ENCODE data around the gene HNRNPK.
A peak's percentile ranks its signal among the peaks of the same experiment; 100 is the strongest.
"Not testable (repeated sequence)": the region's sequence is repeated elsewhere in the genome, so short reads cannot be mapped to it uniquely, and the experiment has no call there.

The HNRNPK gene

DNA sequence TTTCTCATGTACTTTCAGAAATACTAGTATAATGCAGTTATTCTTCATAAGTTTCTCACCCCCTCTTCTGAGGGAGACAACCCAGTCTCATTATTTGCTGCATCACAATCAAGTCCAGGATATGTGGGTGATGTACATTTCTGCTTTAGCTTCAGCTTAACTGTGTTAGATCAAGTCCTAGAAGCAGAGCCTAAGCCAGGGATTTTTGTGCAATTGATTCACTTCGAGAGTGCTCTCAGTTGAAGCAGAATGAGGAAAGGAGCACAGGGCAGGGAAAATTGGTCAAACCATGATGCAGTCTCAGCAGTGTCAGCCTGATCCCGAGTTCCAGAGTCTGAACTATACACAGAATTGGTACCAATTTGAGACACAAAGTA lies 15.1 kb downstream of the HNRNPK start:
- Mint-ChIP-seq H3K27me3 (no peaks in the 10 kb centered on the region), H3K36me3 (peaks cover 26% of the 10 kb centered on the region), H3K27ac (no peak overlapping the region), H3K9me3 (no peaks in the 10 kb centered on the region), H3K4me3 (no peak overlapping the region), H3K4me1 (peaks cover 8% of the 10 kb centered on the region)
- ATAC-seq: no peak

DNA sequence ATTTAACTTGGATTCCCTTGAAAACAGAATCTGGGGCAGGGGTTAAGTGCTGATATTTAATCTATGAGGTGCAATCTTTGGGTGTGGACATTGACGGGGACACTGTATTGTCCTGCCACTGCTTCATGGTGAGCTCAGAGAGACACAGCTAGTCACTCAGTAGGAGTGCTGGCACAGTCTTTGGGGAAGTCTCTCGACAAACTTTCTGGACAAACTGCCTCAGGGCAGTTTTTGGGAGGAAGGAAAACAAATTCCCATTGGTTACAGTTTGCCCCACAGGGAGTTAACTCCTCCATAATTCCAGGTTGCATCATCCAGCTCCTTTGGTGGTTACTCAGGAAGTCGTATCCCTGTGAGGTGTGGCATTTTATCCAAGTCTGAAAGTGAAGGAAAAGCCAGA lies 17.9 kb downstream of the HNRNPK start:
- no peak for ATAC-seq
- Mint-ChIP-seq H3K4me1 (peaks cover 9% of the 10 kb centered on the region), H3K9me3 (no peaks in the 10 kb centered on the region), H3K36me3 (peaks cover 6% of the 10 kb centered on the region), H3K27me3 (no peaks in the 10 kb centered on the region), H3K27ac (no peak overlapping the region), H3K4me3 (no peak overlapping the region)

DNA sequence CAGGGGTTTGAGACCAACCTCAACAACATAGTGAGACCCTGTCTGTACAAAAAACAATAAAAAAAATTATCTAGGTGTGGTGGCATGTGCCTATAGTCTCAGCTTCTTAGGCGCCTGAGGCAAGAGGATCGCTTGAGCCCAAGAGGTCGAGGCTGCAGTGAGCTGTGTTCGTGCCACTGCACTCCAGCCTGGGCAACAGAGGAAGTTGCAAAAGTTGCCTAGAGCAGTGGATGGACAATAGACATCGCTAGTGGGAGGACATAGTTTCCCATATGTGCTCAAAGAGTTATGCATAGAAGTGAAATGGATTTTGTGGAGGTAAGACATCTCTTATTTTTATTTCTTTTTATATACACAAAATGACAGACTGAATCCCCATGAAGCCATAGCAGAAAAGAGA lies 19.0 kb downstream of the HNRNPK start:
- Mint-ChIP-seq H3K27ac (no peak overlapping the region), H3K27me3 (no peaks in the 10 kb centered on the region), H3K9me3 (no peaks in the 10 kb centered on the region), H3K4me1 (peaks cover 18% of the 10 kb centered on the region), H3K4me3 (no peak overlapping the region), H3K36me3 (no peaks in the 10 kb centered on the region)
- no peak for ATAC-seq

DNA sequence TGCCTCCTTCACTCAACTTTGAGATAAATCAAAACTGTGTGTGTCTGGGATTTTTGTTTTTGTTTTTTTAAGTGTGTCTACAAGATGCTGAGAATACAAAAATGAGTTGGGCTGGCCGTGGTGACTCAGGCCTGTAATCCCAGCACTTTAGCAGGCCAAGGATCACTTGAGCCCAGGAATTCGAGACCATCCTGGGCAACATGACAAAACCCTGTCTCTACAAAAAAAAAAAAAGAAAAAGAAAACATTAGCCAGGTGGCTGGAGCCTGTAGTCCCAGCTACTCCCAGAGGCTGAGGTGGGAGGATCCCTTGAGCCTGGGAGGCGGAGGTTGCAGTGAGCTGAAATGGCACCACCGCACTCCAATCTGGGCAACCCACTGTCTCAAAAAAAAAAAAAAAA lies 21.0 kb downstream of the HNRNPK start:
- Mint-ChIP-seq H3K27me3 (no peaks in the 10 kb centered on the region), H3K36me3 (no peaks in the 10 kb centered on the region)

DNA sequence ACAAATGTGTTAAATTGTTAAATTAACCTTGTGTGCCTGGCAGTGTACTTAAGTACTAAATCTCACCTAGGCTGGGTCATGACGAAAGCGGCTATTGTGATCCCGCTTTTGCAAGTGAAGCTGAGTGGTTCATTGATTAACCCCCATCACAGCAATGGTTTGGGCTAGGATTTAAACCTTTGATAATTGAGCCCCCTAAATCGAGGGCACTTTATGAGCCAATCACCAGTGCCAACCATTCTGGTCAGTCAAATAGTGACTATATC lies 22.8 kb downstream of the HNRNPK start:
- H3K9me3 Mint-ChIP-seq: no peaks in the 10 kb centered on the region

More for the DNA sequence above, 21.0 kb downstream of the HNRNPK start:
- Mint-ChIP-seq H3K4me3 (no peak overlapping the region), H3K4me1 (peaks cover 19% of the 10 kb centered on the region), H3K27ac (no peak overlapping the region), H3K9me3 (no peaks in the 10 kb centered on the region)
- ATAC-seq: no peak

DNA sequence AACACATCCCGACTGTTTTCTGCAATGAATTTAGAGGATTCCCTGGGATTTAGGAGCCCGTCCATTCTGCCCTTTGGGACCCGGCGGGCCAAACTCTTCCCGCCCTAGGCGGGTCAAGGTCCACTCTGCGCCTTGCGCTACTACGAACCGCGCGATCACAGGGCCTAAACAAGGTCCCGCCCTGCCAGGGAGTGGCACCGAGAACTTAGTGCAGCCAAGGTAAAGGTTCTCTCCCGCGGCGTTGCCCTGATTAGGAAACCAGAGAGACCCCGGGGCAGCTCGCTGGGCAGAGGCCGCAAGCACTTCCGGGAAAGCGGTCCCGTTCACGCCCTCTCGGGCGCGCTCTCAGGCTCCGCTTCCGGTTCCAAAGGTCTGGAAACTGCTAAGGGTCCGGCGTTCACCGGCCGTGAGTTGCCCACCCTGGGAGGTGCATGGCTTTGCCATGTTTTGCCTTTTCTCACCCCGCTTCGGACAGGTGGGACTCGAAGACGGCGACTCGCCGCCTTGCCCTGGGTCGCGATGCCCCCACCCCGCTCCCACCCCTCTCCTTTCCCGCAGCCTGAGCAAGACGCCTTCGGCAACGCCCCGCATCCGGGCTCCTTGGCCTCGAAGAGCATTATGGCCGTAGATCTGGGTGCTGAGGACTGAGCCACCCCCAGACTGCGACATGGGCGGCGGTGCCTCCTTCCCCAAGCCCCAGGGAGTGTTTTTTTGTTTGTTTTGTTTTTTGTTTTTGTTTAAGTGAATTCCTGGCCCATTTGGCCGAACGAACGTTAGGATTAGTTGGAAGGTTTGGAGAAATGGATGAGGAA lies 23.4 kb downstream of the HNRNPK start:
- no peaks in the 10 kb centered on the region for H3K9me3 Mint-ChIP-seq
- H3K4me1 Mint-ChIP-seq: peaks cover 19% of the 10 kb centered on the region
- H3K27me3 Mint-ChIP-seq: no peaks in the 10 kb centered on the region
- peak; percentile 84 for ATAC-seq
- peak overlapping the region; percentile 99 for H3K27ac Mint-ChIP-seq
- H3K36me3 Mint-ChIP-seq: no peaks in the 10 kb centered on the region
- peak overlapping the region; percentile 96 for H3K4me3 Mint-ChIP-seq

More for the DNA sequence above, 22.8 kb downstream of the HNRNPK start:
- no peaks in the 10 kb centered on the region for H3K27me3 Mint-ChIP-seq
- peak overlapping the region; percentile 99 for H3K27ac Mint-ChIP-seq
- peaks cover 19% of the 10 kb centered on the region for H3K4me1 Mint-ChIP-seq
- no peaks in the 10 kb centered on the region for H3K36me3 Mint-ChIP-seq
- no peak for ATAC-seq
- H3K4me3 Mint-ChIP-seq: peak overlapping the region; percentile 96

DNA sequence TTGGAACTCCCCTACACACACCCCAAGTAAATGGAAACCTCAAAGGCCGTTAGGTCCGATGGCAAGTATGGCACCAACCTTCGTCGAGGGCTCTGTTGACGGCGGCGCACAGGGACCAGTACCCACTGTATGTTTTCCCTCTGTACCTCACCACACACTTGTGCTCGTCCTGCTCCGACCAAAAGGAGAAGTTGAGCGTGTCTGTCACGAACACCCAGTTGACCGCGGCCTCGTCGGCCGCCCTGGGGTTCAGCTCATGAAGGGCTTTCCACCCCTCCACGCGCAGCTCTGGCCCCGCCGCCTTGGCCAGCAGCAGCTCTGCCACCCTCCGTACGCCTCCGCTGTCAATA lies 24.0 kb downstream of the HNRNPK start:
- Mint-ChIP-seq H3K9me3 (no peaks in the 10 kb centered on the region), H3K4me3 (peak overlapping the region; percentile 96), H3K27me3 (no peaks in the 10 kb centered on the region), H3K27ac (peak overlapping the region; percentile 99), H3K4me1 (peaks cover 19% of the 10 kb centered on the region), H3K36me3 (no peaks in the 10 kb centered on the region)
- peak; percentile 93 for ATAC-seq

DNA sequence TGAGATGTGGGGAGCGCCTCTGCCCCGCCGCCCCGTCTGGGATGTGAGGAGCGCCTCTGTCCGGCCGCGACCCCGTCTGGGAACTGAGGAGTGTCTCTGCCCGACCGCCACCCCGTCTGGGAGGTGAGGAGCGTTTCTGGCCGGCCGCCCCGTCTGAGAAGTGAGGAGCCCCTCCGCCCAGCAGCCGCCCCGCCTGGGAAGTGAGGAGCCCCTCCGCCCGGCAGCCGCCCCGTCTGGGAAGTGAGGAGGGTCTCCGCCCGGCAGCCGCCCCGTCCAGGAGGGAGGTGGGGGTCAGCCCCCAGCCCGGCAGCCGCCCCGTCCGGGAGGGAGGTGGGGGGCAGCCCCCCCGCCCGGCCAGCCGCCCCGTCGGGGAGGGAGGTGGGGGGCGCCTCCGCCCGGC lies 31.9 kb downstream of the HNRNPK start:
- not testable (repeated sequence) for H3K27me3 Mint-ChIP-seq, ATAC-seq, H3K27ac Mint-ChIP-seq, H3K4me3 Mint-ChIP-seq, H3K4me1 Mint-ChIP-seq, H3K9me3 Mint-ChIP-seq
- peaks cover 31% of the 10 kb centered on the region for H3K36me3 Mint-ChIP-seq

DNA sequence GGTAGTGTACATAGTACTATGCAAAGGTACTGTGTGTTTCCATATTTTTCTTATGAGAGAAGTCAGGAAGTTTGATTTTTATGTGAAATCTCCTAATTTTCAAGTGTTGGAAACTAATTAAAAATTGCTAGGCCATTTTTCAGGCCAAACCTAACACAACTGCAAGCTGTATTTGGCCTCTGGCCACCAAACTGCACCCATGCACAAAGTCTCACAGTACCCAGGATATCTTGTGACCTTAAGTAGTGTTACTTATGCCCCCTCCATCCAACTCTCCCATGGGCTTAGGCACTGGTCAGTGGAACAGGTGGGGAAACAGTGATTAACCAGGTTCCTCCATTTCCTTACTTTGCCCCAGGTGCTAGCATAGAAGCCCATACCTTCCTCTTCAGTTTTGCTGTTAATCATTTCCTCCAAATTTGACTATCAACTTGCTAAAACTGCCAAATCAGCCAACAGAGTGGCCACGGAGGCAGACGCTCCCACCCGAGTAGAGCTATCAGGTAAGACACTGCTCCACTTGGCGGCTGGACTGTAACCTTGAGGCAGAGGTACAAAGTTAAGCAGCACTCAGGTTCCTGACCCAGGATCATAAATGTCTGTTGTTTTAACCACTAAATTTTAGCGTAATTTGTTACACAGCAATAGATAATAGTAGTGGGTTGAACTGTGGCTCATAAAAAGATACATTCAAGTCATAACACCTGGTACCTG lies 39.3 kb downstream of the HNRNPK start:
- H3K27me3 Mint-ChIP-seq: no peaks in the 10 kb centered on the region
- no peaks in the 10 kb centered on the region for H3K9me3 Mint-ChIP-seq
- H3K4me1 Mint-ChIP-seq: no peaks in the 10 kb centered on the region
- no peak overlapping the region for H3K27ac Mint-ChIP-seq
- H3K36me3 Mint-ChIP-seq: peaks cover 52% of the 10 kb centered on the region
- no peak overlapping the region for H3K4me3 Mint-ChIP-seq
- ATAC-seq: no peak

DNA sequence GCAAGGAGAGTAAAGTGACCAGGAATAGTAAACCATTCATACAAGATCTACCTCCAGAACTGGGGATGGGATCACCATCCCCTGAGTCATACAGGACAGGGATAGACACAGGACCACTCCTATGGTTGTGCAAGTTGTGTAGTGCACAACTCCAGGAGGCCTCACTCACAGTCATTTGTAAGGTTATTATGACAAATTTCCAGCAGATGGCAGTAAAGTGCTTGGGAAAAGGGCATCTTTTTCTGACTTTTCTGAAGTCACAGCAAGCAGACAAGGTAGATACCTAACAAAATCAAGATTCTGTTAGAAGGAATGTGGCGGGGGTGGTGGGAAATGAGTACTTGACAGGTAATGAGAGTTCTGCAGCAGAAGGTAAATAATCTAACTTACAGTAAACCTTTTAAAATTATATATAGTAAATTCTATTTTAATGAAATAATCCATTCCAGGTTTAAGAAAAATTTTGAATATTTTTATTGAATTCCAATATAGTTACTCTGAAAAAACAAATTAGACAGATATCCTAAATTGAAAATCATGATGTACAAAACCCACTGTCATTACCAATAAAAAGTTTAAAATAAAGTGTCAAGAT lies 42.1 kb downstream of the HNRNPK start:
- ATAC-seq: no peak
- Mint-ChIP-seq H3K27me3 (no peaks in the 10 kb centered on the region), H3K9me3 (no peaks in the 10 kb centered on the region), H3K27ac (no peak overlapping the region), H3K4me3 (no peak overlapping the region), H3K36me3 (peaks cover 34% of the 10 kb centered on the region), H3K4me1 (no peaks in the 10 kb centered on the region)

DNA sequence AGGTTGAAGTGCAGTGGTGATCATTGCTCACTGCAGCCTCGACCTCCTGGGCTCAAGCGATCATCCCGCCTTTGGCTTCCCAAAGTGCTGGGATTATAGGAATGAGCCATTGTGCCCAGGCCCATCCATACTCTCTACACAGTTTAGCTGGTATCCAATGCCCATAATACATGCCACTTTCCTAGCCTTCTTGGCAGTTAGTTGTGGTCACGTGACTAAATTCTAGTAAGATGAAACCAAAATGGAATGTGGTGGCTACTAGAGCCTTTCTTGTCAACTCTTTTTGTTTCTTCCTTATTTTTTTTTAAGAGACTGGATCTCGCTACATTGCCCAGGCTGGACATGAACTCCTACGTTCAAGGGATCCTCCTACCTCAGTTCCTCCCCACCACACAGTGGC lies 43.5 kb downstream of the HNRNPK start:
- Mint-ChIP-seq H3K27ac (no peak overlapping the region), H3K27me3 (no peaks in the 10 kb centered on the region), H3K4me1 (peaks cover 5% of the 10 kb centered on the region), H3K36me3 (peaks cover 20% of the 10 kb centered on the region), H3K4me3 (no peak overlapping the region), H3K9me3 (no peaks in the 10 kb centered on the region)
- ATAC-seq: no peak

DNA sequence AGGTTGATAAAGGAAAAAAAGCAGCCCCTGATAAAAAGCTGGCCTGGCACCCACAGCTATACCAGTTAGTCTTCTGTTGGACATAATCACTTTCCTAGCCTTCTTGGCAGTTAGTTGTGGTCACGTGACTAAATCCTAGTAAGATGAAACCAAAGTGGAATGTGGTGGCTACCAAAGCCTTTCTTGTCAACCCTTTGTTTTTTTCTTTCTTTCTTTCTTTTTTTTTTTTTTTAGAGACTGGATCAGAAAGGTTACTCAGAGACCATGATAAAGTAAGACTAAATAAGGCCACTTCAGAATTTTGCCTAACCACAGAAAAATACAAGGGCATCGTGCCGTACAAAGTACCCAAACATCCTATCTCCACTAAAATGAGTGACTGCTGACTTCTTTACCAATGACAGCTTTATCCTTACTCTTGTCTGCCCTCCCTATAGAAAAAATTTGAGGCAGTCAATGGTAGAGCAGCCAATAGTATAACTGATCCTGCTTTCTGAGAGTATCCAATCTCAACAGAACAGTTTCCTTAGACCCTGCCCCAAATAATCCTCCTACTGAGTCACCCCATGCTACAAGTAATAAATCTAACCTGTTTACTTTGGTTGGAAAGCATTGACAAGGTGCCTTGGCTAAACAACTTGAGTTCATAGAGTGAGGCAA lies 44.6 kb downstream of the HNRNPK start:
- Mint-ChIP-seq H3K9me3 (no peaks in the 10 kb centered on the region), H3K36me3 (peaks cover 12% of the 10 kb centered on the region), H3K27ac (no peak overlapping the region), H3K4me1 (peaks cover 7% of the 10 kb centered on the region), H3K4me3 (no peak overlapping the region), H3K27me3 (no peaks in the 10 kb centered on the region)
- no peak for ATAC-seq

DNA sequence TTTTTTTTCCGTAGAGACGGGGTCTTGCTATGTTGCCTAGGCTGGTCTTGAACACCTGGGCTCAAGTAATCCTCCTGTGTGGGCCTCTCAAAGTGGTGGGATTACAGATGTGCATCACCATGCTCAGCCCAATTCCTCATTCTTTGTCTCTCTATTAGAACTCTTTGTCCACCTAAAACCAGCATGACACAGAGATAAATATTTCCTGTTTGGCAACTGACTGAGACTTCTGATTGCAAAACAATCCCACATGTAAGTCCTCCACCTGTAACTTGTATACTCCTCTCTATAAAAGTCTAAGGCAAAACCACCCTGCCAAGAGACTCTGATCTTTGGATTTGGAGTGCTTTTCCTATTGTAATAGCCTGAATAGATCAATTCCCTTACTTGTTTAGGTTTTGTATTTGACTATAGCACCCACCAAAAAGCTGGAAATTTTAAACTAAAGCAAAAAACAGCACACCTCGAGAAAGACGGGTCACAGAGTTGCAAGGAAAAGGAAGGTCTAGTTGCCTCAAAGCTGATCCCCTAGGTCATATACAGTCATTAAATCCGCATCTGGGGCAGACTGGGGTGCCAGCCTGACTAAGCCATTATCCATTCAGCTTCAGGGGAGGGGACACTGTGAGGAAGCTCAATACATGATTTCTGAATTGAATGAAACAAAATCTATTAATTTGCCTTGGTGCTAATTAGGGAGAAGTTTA lies 45.3 kb downstream of the HNRNPK start:
- no peaks in the 10 kb centered on the region for H3K9me3 Mint-ChIP-seq
- no peak overlapping the region for H3K27ac Mint-ChIP-seq

DNA sequence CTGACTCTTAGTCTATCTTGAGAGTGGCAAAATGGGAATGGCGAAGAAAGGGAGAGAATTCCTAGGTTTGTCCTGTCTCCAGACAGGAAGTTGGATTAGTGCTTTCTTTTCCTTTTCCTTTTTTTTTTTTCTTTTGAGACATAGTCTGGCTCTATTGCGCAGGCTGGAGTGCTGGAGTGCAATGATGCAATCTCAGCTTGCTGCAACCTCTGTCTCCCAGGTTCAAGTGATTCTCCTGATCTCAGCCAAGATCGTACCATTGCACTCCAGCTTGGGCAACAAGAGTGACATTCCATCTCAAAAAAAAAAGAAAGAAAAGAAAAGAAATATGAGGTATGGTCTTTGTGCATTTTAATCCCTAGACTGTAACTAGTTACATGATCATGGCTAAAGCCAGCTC lies 46.2 kb downstream of the HNRNPK start:
- peaks cover 7% of the 10 kb centered on the region for H3K4me1 Mint-ChIP-seq
- no peak overlapping the region for H3K27ac Mint-ChIP-seq
- ATAC-seq: no peak
- no peaks in the 10 kb centered on the region for H3K9me3 Mint-ChIP-seq
- H3K4me3 Mint-ChIP-seq: no peak overlapping the region
- H3K27me3 Mint-ChIP-seq: no peaks in the 10 kb centered on the region
- H3K36me3 Mint-ChIP-seq: peaks cover 3% of the 10 kb centered on the region

More for the DNA sequence above, 45.3 kb downstream of the HNRNPK start:
- peaks cover 12% of the 10 kb centered on the region for H3K36me3 Mint-ChIP-seq
- H3K27me3 Mint-ChIP-seq: no peaks in the 10 kb centered on the region
- ATAC-seq: no peak
- H3K4me3 Mint-ChIP-seq: no peak overlapping the region
- peaks cover 7% of the 10 kb centered on the region for H3K4me1 Mint-ChIP-seq

DNA sequence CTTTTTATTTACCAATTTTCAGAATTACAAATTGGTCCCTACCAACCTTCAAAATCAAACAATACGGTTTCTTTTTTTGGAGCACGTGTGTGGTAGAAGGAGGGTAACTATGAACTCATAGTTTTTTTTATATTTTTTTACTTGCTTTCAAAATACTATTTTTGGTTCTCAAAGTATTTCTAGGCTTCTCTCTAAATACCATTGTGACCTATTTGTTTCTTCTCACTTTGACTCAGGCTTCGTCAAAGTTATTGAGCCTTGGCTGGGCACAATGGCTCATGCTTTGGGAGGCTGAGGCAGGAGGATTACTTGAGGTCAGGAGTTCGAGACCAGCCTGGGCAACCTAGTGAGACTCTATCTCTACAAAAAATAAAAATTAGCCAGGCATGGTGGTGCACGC lies 47.2 kb downstream of the HNRNPK start:
- no peaks in the 10 kb centered on the region for H3K36me3 Mint-ChIP-seq
- ATAC-seq: no peak
- H3K27me3 Mint-ChIP-seq: no peaks in the 10 kb centered on the region
- no peak overlapping the region for H3K4me3 Mint-ChIP-seq
- H3K9me3 Mint-ChIP-seq: no peaks in the 10 kb centered on the region
- no peak overlapping the region for H3K27ac Mint-ChIP-seq
- H3K4me1 Mint-ChIP-seq: peaks cover 7% of the 10 kb centered on the region

All from stimulated activated memory B cell treated with anti-CD40 and anti-IgM and Interleukin-4, amounts not matched to agents 10 μg/mL and 1 μg/mL and 100 μg/mL, for 72 hours (primary cell).